CD14-positive monocyte (primary cell): ENCODE measurements around the gene DGKH. TPM values are rescaled to one million over a fixed set of nuclear protein-coding genes. Genes with fewer than 3 reads are reported as not detected.

Source experiments
- DNase-seq, 3 donors: peaks; one replicate each; pipeline ENCODE4 v3.0.0-alpha.2; 2011 to 2022
- H2AFZ ChIP-seq: 2 replicates; pipeline ENCODE4 v1.6.0; 2012; ENCODE audit warnings: mild to moderate bottlenecking, low read depth, low read length, inconsistent platforms; ENCODE audit not compliant: insufficient read depth, poor library complexity, severe bottlenecking
- H3K27ac ChIP-seq, 2 donors: 1 replicate in 1 of 2; 2 replicates in 1 of 2; pipeline ENCODE4 v1.5.1; 2012 to 2013; ENCODE audit warnings: low read length in 2 of 2, control low read depth in 1 of 2, inconsistent platforms in 1 of 2, low read depth in 1 of 2, mild to moderate bottlenecking in 1 of 2
- H3K27me3 ChIP-seq, 2 donors: one replicate each; pipeline versions ENCODE4 v1.6.0 to v1.6.1; 2011 to 2013; ENCODE audit warnings: low read length in 2 of 2; ENCODE audit not compliant: control insufficient read depth in 2 of 2, insufficient read depth in 2 of 2
- H3K36me3 ChIP-seq, 2 donors: replicated peaks in 1 of 2; 1 replicate in 1 of 2; 2 replicates in 1 of 2; pipeline versions ENCODE4 v1.5.1 to v1.6.1; 2012 to 2013; ENCODE audit warnings: low read length in 2 of 2, control low read depth in 1 of 2, inconsistent platforms in 1 of 2, mild to moderate bottlenecking in 1 of 2; ENCODE audit not compliant: insufficient read depth in 2 of 2, control insufficient read depth in 1 of 2
- H3K4me1 ChIP-seq, 2 donors: 1 replicate in 1 of 2; 2 replicates in 1 of 2; pipeline versions ENCODE4 v1.5.1 to v1.6.1; 2012 to 2013; ENCODE audit warnings: low read length in 2 of 2, control low read depth in 1 of 2, inconsistent platforms in 1 of 2, mild to moderate bottlenecking in 1 of 2, moderate library complexity in 1 of 2; ENCODE audit not compliant: insufficient read depth in 2 of 2, control insufficient read depth in 1 of 2
- H3K4me2 ChIP-seq: replicated peaks from 2 replicates; pipeline ENCODE3; 2012; ENCODE audit warnings: low read length, moderate library complexity, mild to moderate bottlenecking; ENCODE audit not compliant: poor library complexity, severe bottlenecking; ENCODE audit errors: extremely low read depth
- H3K4me3 ChIP-seq, 3 experiments: fragments of 200-600 bp in 1 of 3; sonication (generic) in 1 of 3; replicated peaks in 1 of 3; 1 replicate in 2 of 3; 2 replicates in 1 of 3; pipeline ENCODE4 v1.5.1; 2011 to 2013; ENCODE audit warnings: low read length in 3 of 3, mild to moderate bottlenecking in 3 of 3, control low read depth in 2 of 3, low read depth in 2 of 3, inconsistent platforms in 1 of 3, moderate library complexity in 1 of 3
- H3K79me2 ChIP-seq: 2 replicates; pipeline ENCODE4 v1.6.0; 2012; ENCODE audit warnings: mild to moderate bottlenecking, control low read depth, inconsistent platforms, low read length, moderate library complexity; ENCODE audit not compliant: insufficient read depth
- H3K9ac ChIP-seq: 2 replicates; pipeline ENCODE4 v1.6.0; 2017; ENCODE audit warnings: low read length, mild to moderate bottlenecking; ENCODE audit not compliant: insufficient read depth, poor library complexity, severe bottlenecking
- H3K9me3 ChIP-seq, 2 donors: replicated peaks in 1 of 2; 1 replicate in 1 of 2; 2 replicates in 1 of 2; pipeline versions ENCODE4 v1.5.1 to v1.6.1; 2012 to 2013; ENCODE audit warnings: low read length in 2 of 2, control low read depth in 1 of 2; ENCODE audit not compliant: control insufficient read depth in 1 of 2, insufficient read depth in 1 of 2
- H4K20me1 ChIP-seq: 2 replicates; pipeline ENCODE4 v1.6.0; 2012; ENCODE audit warnings: mild to moderate bottlenecking, low read length, control low read depth, moderate library complexity; ENCODE audit not compliant: insufficient read depth
- H3K27ac Mint-ChIP-seq, 7 donors: one replicate each; pipeline ENCODE4 v1.8.0; 2020; ENCODE audit warnings: mild to moderate bottlenecking in 7 of 7, mixed read lengths in 7 of 7, moderate library complexity in 6 of 7, inconsistent platforms in 2 of 7
- H3K27me3 Mint-ChIP-seq, 3 donors: one replicate each; pipeline ENCODE4 v1.8.0; 2021 to 2022; ENCODE audit warnings: low read depth in 3 of 3, mild to moderate bottlenecking in 3 of 3, mixed read lengths in 3 of 3, moderate library complexity in 3 of 3, inconsistent platforms in 1 of 3
- H3K36me3 Mint-ChIP-seq, 2 donors: one replicate each; pipeline ENCODE4 v1.8.0; 2020; ENCODE audit warnings: mixed read lengths in 2 of 2, inconsistent platforms in 1 of 2, mild to moderate bottlenecking in 1 of 2
- H3K4me1 Mint-ChIP-seq: one replicate; pipeline ENCODE4 v1.8.0; 2020; ENCODE audit warnings: mild to moderate bottlenecking, mixed read lengths
- H3K4me3 Mint-ChIP-seq, 2 donors: one replicate each; pipeline ENCODE4 v1.8.0; 2020; ENCODE audit warnings: mild to moderate bottlenecking in 2 of 2, mixed read lengths in 2 of 2, moderate library complexity in 1 of 2
- H3K9me3 Mint-ChIP-seq, 7 donors: one replicate each; pipeline ENCODE4 v1.8.0; 2020 to 2022; ENCODE audit warnings: mixed read lengths in 7 of 7, mild to moderate bottlenecking in 6 of 7, moderate library complexity in 6 of 7, inconsistent platforms in 2 of 7
- WGBS: methylation state at CpG from one replicate; pipeline ENCODE4 v1.1.5; 2013; ENCODE audit warnings: missing lambda C conversion rate; ENCODE audit not compliant: insufficient coverage; 5-methylcytosine and 5-hydroxymethylcytosine counted together
- intact Hi-C, 2 donors: fragments of 100-400 bp; cut with micrococcal nuclease; formaldehyde crosslinking; loops; one replicate each; pipeline versions ENCODE4 v1.15.0 to v1.15.1; 2023
- polyA plus RNA-seq, 3 donors: library from polyadenylated mRNA; depleted of rRNA in 1 of 3; unstranded in 2 of 3; stranded (reverse) in 1 of 3; fragments of 300-500 nt in 2 of 3; fragments of >200 nt in 1 of 3; fragmentation: Illumina TruSeq in 2 of 3; gene quantifications; 1 replicate in 2 of 3; 2 replicates in 1 of 3; pipeline ENCODE4 v1.2.3, GENCODE V29; 2012 to 2021
- TF ChIP-seq, protein P1 (sequence below): fragments of 200-600 bp; IDR thresholded peaks from one replicate; pipeline ENCODE4 v1.8.0; 2022; ENCODE audit warnings: antibody characterized with exemption, mild to moderate bottlenecking

DGKH gene
- polyA plus RNA-seq, 3 donors = 0.10 to 0.79 (median 0.15) TPM

GRCh38 chr13:42189061-42189460, 140.6 kb downstream of the DGKH start:
- Histone ChIP-seq H3K36me3 (no peaks in the 10 kb centered on the region), H3K27ac (no peak overlapping the region), H3K4me2 (no peak overlapping the region), H3K4me1 (no peaks in the 10 kb centered on the region), H2AFZ (no peak overlapping the region), H3K9ac (no peak overlapping the region), H3K79me2 (no peaks in the 10 kb centered on the region), H3K27me3 (no peaks in the 10 kb centered on the region), H4K20me1 (no peaks in the 10 kb centered on the region), H3K9me3 (no peaks in the 10 kb centered on the region), H3K4me3 (no peak overlapping the region)
- no peak for DNase-seq
- peaks cover 11 to 12% of the 10 kb centered on the region in 2 donors for H3K36me3 Mint-ChIP-seq
- peaks cover 3% of the 10 kb centered on the region for H3K4me1 Mint-ChIP-seq
- peaks cover 0 to 2% (median 0%) of the 10 kb centered on the region in 3 donors for H3K27me3 Mint-ChIP-seq
- no CpG with 5 or more reads among the region's 7 CpGs for WGBS
- no peak overlapping the region for H3K4me3 Mint-ChIP-seq
- TF ChIP-seq, protein P1, sequence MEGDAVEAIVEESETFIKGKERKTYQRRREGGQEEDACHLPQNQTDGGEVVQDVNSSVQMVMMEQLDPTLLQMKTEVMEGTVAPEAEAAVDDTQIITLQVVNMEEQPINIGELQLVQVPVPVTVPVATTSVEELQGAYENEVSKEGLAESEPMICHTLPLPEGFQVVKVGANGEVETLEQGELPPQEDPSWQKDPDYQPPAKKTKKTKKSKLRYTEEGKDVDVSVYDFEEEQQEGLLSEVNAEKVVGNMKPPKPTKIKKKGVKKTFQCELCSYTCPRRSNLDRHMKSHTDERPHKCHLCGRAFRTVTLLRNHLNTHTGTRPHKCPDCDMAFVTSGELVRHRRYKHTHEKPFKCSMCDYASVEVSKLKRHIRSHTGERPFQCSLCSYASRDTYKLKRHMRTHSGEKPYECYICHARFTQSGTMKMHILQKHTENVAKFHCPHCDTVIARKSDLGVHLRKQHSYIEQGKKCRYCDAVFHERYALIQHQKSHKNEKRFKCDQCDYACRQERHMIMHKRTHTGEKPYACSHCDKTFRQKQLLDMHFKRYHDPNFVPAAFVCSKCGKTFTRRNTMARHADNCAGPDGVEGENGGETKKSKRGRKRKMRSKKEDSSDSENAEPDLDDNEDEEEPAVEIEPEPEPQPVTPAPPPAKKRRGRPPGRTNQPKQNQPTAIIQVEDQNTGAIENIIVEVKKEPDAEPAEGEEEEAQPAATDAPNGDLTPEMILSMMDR = no peak
- intact Hi-C loops = no loop called here
- no peaks in the 10 kb centered on the region for H3K9me3 Mint-ChIP-seq
- H3K27ac Mint-ChIP-seq = no peak overlapping the region

- no peaks in the 10 kb centered on the region for H3K9me3 Mint-ChIP-seq
- Histone ChIP-seq H3K4me2 (no peak overlapping the region), H3K9ac (no peak overlapping the region), H3K4me1 (no peaks in the 10 kb centered on the region), H3K36me3 (peaks cover 0 to 4% of the 10 kb centered on the region in 2 donors), H4K20me1 (no peaks in the 10 kb centered on the region), H3K79me2 (no peaks in the 10 kb centered on the region), H3K27ac (no peak overlapping the region), H3K27me3 (no peaks in the 10 kb centered on the region), H3K9me3 (no peaks in the 10 kb centered on the region), H3K4me3 (no peak overlapping the region), H2AFZ (no peak overlapping the region)
- intact Hi-C loops = no loop called here
- H3K4me3 Mint-ChIP-seq = no peak overlapping the region
- DNase-seq = no peak
- TF ChIP-seq, protein P1 = no peak
- H3K4me1 Mint-ChIP-seq = peaks cover 3% of the 10 kb centered on the region
- WGBS = no CpG with 5 or more reads among the region's 1 CpG
- no peak overlapping the region for H3K27ac Mint-ChIP-seq
- H3K36me3 Mint-ChIP-seq = peaks cover 14 to 15% of the 10 kb centered on the region in 2 donors
- peaks cover 0 to 2% (median 0%) of the 10 kb centered on the region in 3 donors for H3K27me3 Mint-ChIP-seq
Observed at GRCh38 chr13:42190529-42190928, 142.1 kb downstream of the DGKH start.
